ENCODE results near the gene IER2.
"Not testable (repeated sequence)": the region's sequence is repeated elsewhere in the genome, so short reads cannot be mapped to it uniquely, and the experiment has no call there.

DNA sequence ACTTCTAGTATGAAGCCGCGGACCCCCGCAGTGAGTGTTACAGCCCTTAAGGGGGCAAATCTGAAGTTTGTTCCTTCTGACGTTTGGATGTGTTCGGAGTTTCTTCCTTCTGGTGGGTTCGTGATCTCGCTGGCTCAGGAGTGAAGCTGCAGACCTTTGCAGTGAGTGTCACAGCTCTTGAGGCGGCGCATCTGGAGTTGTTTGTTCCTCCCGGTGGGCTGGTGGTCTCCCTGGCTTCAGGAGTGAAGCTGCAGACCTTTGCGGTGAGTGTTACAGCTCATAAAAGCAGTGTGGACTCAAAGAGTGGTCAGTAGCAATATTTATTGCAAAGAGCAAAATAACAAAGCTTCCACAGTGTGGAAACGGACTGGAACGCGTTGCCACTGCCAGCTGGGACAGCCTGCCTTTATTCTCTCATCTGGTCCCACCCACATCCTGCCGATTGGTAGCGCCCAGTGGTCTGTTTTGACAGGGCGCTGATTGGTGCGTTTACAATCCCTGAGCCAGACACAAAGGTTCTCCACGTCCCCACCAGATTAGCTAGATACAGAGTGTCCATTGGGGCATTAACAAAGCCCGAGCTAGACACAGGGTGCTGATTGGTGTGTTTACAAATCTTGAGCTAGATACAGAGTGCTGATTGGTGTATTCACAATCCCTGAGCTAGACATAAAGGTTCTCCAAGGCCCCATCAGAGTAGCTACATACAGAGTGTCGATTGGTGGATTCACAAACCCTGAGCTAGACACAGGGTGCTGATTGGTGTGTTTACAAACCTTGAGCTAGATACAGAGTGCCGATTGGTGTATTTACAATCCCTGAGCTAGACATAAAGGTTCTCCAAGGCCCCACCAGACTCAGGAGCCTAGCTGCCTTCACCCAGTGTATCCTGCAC is 35.8 kb downstream of the IER2 start:
- TF ChIP-seq POLR2A (IDR thresholded peaks at IDR 0.05): not testable (repeated sequence)
- TF ChIP-seq, protein P1, sequence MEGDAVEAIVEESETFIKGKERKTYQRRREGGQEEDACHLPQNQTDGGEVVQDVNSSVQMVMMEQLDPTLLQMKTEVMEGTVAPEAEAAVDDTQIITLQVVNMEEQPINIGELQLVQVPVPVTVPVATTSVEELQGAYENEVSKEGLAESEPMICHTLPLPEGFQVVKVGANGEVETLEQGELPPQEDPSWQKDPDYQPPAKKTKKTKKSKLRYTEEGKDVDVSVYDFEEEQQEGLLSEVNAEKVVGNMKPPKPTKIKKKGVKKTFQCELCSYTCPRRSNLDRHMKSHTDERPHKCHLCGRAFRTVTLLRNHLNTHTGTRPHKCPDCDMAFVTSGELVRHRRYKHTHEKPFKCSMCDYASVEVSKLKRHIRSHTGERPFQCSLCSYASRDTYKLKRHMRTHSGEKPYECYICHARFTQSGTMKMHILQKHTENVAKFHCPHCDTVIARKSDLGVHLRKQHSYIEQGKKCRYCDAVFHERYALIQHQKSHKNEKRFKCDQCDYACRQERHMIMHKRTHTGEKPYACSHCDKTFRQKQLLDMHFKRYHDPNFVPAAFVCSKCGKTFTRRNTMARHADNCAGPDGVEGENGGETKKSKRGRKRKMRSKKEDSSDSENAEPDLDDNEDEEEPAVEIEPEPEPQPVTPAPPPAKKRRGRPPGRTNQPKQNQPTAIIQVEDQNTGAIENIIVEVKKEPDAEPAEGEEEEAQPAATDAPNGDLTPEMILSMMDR (IDR thresholded peaks at IDR 0.05): not testable (repeated sequence)

Measured in adrenal gland (tissue), 5 donors.